SIG-M5 (cell line): ENCODE data around the gene MED1.

Experiments
- DNase-seq: peaks from one replicate; lab custom pipeline; 2025; lab: John Stamatoyannopoulos, UW

Gene MED1

GRCh38 chr17:39360537-39360936, 90.5 kb downstream of the MED1 start:
- no peak for DNase-seq

- DNase-seq, result no peak
These were observed 91.1 kb downstream of the MED1 start for GRCh38 chr17:39359994-39360393.

GRCh38 chr17:39357986-39358385, 93.1 kb downstream of the MED1 start:
- no peak for DNase-seq

- DNase-seq, result no peak
These were observed 93.6 kb downstream of the MED1 start for GRCh38 chr17:39357488-39357887.
